HG02623 (cell line): ENCODE results near the gene BCL6B.
"Not testable (repeated sequence)": the region's sequence is repeated elsewhere in the genome, so short reads cannot be mapped to it uniquely, and the experiment has no call there.

Experiments used
- ATAC-seq: cut with Tn5 transposase; IDR thresholded peaks from one replicate; pipeline ENCODE4 v1.9.1; 2021; ENCODE audit warnings: moderate library complexity; ENCODE audit not compliant: unreplicated experiment

Gene BCL6B

GRCh38 chr17:7022781-7023571 is at the start of gene BCL6B:
BCL6B (plus strand) TSS chr17:7023050; CDS start chr17:7023672, 622 bp downstream.
- ATAC-seq, result no peak

GRCh38 chr17:6979440-6979839 is 43.4 kb upstream of the BCL6B start:
- not testable (repeated sequence) for ATAC-seq

- ATAC-seq, result no peak
These were observed 41.4 kb upstream of the BCL6B start for GRCh38 chr17:6981426-6981825.

GRCh38 chr17:6985266-6985665 is 37.6 kb upstream of the BCL6B start:
- ATAC-seq, result no peak

- ATAC-seq, result no peak
These were observed 36.2 kb upstream of the BCL6B start for GRCh38 chr17:6986676-6987075.

GRCh38 chr17:6989779-6990178 is 33.1 kb upstream of the BCL6B start:
- no peak for ATAC-seq

GRCh38 chr17:6993613-6994056 is 29.2 kb upstream of the BCL6B start:
- ATAC-seq, result not testable (repeated sequence)

GRCh38 chr17:6994118-6994598 is 28.7 kb upstream of the BCL6B start:
- no peak for ATAC-seq

GRCh38 chr17:6994666-6995256 is 28.1 kb upstream of the BCL6B start:
- ATAC-seq, result no peak

GRCh38 chr17:6995500-6996255 is 27.2 kb upstream of the BCL6B start, which contains the start of gene ALOX12:
ALOX12 (plus strand) TSS chr17:6996049; CDS start chr17:6996118, 69 bp downstream.
- ATAC-seq, result no peak

- ATAC-seq, result no peak
These were observed 26.4 kb upstream of the BCL6B start for GRCh38 chr17:6996256-6997011.

GRCh38 chr17:6997171-6997570 is 25.7 kb upstream of the BCL6B start:
- ATAC-seq, result no peak

- no peak for ATAC-seq
These were observed 23.9 kb upstream of the BCL6B start for GRCh38 chr17:6998855-6999508.

GRCh38 chr17:7001318-7001961 is 21.4 kb upstream of the BCL6B start:
- ATAC-seq, result no peak

GRCh38 chr17:7002288-7003047 is 20.4 kb upstream of the BCL6B start:
- ATAC-seq, result no peak

GRCh38 chr17:7003745-7004144 is 19.1 kb upstream of the BCL6B start:
- no peak for ATAC-seq

- ATAC-seq, result no peak
These were observed 18.2 kb upstream of the BCL6B start for GRCh38 chr17:7004398-7005253.

GRCh38 chr17:7005716-7006115 is 17.1 kb upstream of the BCL6B start:
- no peak for ATAC-seq
